ENCODE data around the gene LYPD6.

GRCh38 chr2:149375801-149376361 is 45.5 kb downstream of the LYPD6 start:
- TF ChIP-seq CTCF (IDR thresholded peaks at IDR 0.05; ENCODE audit: low read depth, low read length) (no peak), MAX (IDR thresholded peaks at IDR 0.05; ENCODE audit: low read depth, low read length) (no peak)

All from NB4 (cell line).